Measurements from ENCODE around the gene COQ8A.
"Not testable (repeated sequence)": the region's sequence is repeated elsewhere in the genome, so short reads cannot be mapped to it uniquely, and the experiment has no call there.

Gene COQ8A

DNA sequence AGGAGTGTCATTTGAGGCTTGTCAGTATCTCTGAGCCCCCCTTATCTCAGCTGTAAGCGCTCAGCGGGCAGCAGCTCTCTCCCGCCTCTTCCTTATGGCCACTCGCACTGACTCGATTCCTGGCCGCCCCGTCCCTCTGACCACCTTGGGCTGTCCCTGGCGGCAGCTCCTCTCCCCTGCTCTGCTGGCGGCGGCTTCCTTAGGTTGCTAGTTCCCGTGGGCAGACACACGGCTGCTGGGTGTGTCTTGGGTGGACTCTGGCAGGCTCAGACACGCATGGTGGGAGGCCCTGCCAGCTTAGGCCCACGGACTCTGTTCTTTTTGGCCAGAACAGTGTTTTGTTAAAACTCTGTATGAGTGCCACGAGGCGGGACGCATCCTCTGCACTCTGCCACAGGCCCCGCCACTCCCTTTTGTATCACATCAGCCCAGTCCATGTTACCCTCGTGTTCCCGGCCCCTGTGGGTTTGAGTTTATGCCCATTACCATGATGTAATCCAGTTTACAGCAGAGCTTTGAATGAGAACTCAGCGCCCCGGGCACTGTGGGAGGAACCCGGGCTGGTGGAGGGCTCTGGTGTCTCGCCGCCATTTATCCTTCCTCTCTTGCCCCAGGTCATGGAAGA, 45.9 kb downstream of the COQ8A start:
- DNase-seq, result no peak

DNA sequence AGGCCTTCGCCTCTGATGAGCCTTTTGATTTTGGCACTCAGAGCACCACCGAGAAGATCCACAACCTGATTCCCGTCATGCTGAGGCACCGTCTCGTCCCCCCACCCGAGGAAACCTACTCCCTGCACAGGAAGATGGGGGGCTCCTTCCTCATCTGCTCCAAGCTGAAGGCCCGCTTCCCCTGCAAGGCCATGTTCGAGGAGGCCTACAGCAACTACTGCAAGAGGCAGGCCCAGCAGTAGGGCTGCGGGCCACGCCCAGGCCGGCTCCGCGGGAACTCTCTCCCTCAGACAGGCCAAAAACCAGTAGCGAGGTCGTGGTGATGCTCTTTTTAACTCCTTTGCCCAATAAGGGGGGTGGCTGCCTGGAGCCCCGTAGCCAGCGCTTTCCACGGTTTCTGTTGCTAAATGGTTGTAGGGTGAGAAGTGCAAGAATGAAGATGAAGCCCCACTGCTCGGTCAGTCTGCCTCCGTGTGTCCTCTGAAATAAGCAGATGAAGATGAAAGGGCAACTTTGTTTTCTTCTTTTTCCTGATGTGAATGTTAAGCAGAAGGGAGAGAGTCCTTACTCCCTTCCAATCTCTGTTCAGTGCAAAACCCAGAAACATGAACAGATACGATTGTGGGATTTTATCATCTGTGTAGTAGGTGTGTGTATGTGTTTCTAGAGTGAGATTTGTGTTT, 46.5 kb downstream of the COQ8A start:
- no peak for DNase-seq

DNA sequence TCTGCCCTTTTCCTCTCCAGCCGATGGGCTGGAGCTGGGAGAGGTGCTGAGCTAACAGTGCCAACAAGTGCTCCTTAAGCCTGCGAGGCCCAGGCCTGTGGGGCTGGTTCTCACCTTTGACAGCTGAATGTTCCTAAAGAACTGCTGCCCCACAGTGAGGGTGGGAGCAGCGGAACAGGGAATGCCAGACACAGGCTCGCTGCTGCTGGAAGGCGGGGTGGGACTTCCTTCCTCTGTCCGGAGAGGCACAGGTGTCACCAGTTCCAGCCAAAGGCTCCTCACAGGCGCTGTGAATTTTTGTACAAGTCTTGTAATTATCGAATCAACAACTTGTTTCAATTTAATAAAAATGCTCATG, 47.1 kb downstream of the COQ8A start:
- DNase-seq, result no peak

DNA sequence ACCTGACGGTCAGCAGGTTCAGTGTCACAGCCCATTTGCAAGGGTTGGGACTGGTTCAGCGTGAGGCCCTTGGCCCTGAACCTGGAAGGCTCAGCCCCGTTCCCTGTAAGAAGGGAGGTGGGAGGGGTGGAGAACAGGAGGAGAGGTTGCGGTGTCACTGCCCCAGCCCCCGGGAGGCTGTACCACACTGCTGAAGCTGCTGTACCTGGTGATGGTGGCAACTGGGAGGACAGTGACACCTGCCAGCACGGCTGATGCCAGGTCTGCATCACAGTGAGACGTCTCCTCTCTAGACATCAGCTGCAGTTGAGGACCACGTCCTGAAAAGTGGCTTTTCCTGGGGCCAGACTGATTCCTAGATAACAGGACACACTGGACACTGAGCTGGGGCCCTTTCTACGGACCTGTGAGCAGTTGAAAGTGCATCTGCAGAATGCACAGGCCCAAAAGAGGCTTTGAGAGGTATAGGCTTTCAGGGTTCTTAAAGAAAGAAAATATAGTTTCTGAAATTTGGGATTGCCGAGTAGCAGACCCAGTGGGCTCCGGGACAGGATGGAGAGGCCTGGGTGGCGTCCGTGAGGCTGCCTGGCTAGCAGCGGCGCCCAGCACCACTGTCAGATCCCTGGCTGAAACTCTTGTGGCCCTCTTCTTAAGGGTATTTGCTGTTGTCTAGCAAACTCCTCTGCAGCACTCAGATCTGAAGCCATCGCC, 47.7 kb downstream of the COQ8A start:
- DNase-seq, result no peak

DNA sequence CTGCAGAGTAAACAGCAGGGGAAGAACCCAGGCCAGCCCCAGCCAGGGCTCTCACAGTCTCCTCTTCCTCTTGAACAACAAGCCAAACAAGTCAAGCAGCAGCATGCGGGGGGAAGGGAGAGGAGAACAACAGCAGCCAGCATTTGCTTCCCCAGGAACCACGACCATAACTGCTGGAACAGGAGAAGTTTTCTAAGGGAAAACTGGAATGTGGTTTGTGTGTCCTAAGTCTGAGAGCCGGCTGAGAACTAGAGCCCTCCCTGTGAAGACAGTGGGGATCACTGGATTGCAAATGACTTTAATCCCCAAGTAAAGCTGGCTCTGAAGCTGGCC, 48.2 kb downstream of the COQ8A start:
- DNase-seq, result no peak

DNA sequence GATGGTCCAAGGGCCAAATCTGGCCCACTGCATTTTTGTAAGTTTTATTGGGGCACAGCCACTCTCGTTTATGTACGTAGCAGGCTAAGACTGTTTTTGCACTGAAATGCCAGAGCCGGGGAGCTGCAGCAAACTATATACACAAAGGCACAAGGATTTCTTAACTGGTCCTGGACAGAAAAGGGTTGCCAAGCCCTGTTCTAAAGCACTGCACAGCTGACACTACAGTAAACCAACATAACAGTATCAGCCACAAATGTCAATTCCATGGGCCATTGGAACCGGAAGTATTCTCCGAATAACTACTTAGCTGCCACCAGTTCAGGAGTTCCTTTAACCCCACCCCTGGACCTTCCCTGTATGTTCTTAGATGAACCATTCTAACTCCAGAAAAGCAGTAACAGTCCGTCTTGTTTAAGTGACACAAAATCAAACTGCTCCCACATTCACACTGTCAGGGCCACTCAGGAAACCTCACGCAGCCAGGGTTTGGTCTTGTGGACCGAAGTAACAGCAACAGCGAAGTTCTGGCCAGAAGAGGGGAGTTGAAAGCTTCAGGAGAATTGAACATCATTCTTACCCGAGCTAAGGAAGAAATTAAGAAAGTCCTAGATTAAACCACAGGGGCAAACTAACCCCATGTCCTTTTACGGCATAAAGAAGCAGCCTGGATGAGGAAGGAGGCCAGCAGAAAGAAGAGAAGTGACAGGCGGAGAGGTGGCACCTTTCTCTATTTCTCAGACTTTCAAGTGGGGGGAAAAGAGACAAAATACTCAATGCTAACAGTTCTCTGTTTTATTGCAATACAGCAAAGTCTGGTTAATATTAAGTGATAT, 49.2 kb downstream of the COQ8A start:
- no peak for DNase-seq

DNA sequence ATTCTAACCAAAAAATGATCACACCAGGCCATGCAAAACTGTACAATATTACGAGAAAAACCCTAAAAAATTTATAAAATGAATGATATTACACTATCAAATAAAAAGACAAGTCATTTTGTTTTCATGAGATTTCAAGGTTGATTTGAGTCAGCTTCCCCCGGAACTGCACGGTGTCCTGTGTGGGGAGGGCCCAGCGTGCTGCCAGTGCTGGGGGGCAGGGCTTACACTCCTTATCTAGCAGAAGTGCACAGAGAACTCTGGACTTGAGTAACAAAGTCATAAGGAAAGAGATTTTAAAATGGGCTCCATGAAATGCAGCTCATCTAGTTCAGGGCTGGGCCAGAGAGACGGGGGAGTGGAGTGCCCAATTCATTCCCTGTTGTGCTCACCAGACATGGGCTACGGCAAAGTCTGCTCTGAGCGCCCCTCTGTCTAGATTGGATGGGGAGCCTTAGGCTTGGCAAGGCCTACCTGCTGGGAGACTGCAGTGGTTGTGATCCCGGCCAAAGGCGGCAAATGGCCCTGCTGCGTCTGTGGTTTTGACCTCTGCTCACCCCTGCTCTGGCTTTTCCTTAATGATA, 50.1 kb downstream of the COQ8A start:
- no peak for DNase-seq

DNA sequence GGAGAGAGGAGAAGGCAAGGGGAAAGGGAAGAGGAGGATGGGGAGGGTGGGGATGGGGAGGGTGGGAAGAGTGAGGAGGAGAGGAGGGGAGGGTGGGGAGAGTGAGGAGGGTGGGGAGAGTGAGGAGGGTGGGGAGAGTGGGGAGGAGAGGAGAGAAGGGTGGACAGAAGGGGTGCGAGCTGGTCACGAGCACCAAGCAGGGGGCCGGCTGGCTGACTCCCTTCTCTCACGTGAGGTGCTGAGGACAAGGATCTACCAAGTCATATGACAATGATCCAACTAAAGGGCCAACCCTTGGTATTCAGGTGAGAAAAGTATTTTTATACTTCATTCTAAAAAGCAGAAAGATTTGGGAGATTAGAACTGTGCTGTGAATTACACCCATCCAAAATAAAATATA, 51.8 kb downstream of the COQ8A start:
- DNase-seq, result no peak

DNA sequence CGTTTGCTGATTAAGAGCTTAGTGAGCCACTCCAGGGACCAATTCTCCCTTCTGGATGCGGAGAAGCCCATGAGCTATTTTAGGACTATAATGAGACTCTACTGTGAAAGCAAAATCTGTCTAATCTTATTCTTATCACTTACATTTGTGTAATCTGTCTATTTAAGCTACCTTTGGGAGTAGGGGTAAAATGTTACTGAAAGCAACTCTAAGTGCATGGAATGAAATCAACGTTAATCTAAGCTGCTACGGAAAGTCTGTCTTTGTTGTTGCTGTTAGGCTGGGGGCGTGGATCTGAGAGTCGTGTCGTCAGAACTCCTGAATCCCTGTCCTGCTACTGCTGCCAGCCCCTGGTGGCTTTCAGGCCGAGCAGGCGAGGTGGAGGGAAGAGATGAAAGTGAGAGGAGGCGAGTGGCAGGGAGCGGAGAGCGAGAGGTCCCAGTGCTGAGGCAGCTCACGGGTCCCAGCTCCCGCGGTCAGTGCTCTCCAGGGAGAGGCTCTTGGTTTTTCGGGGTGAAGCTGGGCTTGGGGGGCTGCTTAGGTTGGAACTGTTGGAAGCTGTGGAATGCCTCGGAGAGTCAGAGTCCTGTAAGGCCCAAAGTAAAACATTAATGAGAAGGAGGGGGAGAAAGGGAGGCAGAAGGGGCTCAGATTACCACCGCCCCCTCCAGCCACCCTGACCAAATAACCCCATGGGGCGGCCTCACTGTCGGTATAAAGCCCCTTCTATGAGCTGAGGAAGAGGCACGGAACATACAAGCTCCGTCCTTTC, 53.9 kb downstream of the COQ8A start:
- no peak for DNase-seq

DNA sequence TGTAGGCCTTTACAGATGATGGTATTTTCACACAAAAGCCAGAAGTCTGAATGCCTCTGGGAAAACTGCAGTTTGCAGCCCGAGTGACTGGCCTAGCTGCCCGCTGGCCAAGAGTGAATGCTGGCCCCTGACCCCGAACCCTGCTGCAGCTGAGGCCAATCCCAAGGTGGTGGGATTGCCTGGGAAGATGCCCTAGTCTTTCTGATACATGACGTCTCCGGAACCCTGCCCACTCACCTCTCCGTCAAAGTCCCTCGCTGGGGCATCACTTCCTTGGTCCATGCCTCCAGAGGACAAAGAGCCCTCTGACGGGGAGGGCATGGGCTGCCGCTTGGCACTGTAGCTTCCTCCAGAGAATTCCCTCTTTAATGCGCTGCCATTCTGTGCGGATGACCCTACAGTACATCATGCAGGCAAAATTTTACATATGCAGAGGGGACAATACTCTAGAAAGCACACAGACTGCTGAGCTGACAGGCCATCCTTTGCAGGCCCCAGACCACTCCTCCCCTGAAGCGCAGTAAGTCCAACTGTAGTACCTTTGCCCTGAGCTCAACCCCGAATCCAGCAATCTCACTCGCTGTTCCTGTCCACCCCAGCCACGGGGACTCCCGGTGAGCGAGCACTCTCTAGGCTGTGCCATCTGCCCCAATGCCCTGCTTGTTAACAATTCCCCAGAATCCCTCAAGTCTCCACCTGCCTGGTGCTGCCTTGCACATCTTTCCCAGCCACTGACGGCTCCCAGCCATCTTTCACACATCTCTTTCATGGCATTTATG, 54.7 kb downstream of the COQ8A start:
- no peak for DNase-seq

DNA sequence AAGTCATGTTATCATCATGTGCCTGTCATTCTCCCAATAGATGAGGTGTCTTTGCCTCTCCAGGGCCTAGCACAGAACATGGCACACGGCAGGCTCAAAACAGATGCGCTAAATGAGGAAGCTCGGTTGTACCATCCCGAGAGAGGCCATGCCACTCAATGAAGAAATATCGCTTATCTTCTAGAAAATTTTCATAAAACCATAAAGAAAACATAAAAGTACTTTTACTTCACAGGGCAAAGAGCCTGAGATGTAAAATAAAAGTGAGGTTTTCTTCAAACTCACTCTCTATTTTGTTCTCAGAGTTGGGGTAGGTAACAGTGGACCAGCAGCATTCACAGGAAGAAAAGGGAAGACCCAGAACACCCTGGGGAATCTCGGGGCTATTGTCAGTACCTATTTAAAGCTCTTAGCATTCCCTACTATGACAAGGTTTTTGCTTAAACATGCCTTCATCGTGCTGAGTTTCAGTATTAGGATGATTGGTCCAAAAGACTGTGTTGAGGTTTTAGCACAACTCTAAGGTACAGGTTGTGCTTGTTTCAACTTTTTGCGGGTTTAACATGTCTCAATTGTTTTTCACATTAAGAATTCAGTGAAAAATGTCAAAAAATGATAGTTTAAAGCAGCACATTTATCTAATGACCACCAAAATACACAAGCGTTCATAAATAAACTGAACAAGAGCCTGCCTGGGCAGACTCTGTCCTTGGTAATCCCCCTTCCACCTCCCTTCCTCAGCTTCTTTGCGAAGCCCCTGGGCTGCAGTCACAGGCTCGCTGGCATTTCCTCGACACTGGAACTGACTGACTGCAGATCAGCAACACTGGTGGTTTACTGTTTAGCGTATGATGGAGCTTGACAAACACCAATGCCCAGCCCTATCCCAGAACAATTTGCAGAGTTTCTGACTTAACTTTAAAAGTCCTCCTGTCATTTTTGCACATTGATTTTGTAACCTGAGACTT, 55.6 kb downstream of the COQ8A start:
- DNase-seq, result no peak

DNA sequence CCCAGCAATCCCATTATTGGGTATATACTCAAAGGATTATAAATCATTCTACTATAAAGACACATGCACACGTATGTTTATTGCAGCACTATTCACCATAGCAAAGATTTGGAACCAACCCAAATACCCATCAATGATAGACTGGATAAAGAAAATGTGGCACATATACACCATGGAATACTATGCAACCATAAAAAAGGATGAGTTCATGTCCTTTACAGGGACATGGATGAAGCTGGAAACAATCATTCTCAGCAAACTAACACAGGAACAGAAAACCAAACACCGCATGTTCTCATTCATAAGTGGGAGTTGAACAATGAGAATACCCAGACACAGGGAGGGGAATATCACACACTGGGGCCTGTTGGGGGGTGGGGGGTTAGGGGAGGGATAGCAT, 59.5 kb downstream of the COQ8A start:
- not testable (repeated sequence) for DNase-seq

DNA sequence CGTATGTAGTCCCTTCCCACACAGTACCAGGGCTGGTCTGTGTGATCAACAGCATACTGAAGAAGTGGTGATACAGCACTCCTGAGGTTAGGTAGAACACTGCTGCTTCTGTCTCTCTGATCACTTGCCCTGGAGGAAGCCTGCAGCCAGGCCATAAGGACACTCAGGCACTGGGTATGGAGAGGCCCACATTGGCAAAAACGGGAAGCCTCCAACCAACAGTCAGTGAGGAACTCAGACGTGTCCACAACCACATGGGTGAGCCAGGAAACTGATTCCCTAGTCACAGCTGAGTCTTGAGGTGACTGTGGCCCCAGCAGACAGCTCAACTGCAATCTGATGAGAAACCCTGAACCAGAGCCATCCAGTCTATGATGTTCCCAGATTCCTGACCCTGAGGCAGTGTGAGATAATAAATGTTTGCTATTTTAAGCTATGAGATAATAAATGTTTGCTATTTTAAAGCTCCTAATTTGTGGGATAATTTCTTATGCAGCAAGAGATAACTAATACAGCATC, 62.5 kb downstream of the COQ8A start:
- DNase-seq, result no peak

DNA sequence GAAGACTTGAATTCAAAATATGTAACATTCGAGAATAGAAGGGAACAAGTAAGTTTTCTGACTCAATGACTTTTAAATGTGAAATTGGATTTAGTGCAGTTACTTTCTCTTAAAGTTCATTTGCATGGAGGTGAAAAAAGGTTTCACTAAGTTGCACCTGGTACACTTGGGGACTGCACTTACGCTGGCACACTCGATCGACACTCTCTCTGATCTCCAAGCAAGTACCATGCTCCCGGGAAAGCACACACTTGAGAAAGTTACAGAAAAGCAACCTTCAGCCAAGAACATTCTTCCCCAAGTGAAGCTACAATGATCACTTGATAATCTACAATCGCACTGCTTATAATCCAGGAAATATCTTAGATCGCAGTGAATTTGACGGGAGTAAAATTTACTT, 63.1 kb downstream of the COQ8A start:
- DNase-seq, result no peak

DNA sequence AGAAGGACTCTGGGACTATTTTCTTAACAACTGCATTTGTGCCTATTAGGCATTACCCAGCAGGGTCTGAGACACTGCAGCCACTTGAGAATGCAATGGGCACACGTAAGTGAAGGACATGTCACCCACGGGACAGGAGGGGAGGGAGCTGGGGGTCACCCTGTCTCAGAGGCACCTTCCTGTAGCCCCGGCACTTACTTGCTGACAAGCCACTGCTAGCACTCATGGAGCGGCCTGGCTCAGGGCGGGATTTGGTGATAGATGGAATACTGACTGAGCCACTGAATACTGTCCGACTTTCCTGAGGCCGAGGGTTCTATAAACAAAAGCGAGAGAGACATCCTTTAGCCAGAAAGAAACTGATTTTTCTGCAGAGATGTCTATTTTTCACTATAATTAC, 64.7 kb downstream of the COQ8A start:
- no peak for DNase-seq

DNA sequence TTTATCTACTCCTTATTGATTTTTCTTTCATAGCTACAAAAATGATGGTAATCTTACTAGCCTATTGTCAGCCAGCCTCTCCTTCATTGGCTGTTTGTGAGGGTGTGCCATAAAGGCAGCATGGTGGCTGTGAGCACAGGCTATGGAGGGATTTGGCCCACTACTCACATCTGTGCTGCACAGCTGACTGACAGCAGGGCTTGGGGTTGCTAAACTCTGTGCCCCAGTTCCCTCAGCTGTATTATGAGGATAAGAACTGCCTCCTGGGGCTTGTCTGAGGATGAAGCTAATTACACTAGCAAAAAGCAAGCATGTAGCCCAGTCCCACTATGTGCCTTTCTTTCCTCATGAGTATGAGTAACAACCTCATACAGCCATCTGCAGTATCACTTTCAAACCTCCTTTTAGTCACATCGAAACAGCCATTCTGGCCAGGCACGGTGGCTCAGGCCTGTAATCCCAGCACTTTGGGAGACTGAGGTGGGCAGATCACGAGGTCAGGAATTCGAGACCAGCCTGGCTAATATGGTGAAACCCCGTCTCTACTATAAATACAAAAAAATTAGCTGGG, 66.2 kb downstream of the COQ8A start:
- DNase-seq, result no peak

DNA sequence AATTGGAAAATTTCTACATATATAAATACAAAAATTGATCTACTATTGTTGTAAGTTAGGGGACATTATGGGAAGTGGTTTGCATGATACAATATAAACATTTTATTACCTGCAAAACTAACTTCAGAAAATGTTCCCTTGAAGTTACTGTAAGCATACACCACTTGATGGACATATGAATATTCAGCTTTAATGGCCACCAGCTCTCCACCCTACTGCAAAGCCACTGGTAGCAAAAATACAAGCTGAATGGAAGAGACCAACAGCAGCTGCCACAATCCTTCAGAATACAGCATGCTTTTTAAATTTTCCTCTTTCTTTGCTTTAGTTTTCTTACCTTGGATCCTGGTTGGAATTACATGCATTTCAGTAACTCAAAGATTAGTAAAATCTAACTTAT, 69.8 kb downstream of the COQ8A start:
- DNase-seq, result no peak

DNA sequence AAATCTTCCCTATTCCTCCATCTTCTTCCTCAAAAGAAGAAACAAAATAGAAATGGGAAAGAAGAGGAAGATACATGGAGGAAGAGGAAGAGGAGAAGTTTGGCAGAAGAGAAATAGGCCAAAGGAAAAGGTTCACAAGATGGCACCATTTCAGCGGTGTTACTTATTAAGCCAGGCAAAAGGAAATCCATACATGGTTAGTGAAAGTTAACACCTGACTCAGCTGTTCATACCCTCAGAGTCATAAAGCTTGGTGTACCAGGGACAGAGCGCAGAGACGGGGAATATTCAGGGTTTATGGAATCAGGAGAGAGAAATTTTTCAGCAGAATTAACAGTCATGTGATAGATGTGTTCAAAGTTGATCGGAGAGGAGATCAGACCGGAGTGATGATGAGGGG, 70.6 kb downstream of the COQ8A start:
- no peak for DNase-seq

DNA sequence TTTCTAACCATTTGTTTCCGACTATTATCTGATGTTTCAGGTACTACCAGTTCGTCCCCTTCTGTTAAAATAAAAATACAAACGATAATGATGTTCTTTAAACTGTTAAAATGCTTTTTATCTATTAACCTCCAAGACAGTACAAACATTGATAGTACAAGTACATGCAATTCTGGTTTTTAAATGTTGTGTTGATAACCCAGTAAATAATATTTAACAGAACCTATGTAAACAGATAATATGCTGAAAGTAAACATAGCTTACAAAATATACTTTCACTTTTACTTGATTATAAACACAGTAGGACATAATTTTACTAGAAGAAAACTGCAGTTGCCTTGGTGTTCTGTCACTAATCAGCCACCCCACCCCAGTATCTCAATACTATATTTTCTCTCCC, 76.9 kb downstream of the COQ8A start:
- no peak for DNase-seq

DNA sequence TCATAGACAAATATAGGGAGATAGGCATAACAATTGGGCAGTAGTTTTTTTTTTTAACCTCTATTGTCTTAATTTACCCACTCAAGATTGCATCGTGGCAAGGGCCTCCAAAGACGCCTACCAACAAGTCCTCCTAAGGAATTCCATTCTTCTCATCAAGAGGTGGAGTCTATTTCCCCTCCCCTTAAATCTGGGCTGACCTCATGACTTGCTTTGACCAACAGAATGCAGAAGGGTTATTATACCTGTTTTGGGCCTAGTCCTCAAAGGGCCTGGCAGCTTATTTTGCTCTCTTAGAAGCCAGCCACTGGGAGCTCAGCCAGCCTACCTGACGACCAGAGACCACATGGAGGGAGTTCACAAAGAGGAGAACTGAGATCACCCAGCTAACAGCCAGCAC, 92.3 kb downstream of the COQ8A start:
- no peak for DNase-seq

Data from NCI-H526 treated with DMSO at 0.1 percent for 48 hours (cell line).